ENCODE data around the gene FHIT. TPM values are rescaled to one million over a fixed set of nuclear protein-coding genes. Genes with fewer than 3 reads are reported as not detected.
A peak's percentile ranks its signal among the peaks of the same experiment; 100 is the strongest.
"Not testable (repeated sequence)": the region's sequence is repeated elsewhere in the genome, so short reads cannot be mapped to it uniquely, and the experiment has no call there.

FHIT gene
- total RNA-seq, 1 donor: 2.2 TPM

DNA sequence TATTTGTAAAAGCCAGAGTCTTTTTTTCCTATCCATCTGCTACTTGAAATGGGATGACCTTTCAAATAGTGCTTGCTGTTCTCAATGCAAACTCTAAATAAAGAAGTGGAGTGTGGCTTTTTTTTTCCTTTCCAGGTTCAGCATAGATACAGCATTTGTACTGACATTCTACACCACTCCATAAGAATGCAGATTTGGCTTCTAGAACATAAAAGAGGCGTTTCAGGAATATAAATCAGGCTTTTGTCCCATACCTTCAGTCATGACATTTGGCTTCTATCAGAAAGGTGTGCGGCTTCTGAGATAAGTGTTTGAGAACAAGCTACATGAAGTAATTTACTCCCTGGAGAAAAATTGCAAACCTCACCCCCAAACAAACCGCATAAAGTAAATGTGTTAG lies 553.1 kb downstream of the FHIT start:
- TF ChIP-seq, protein P1, sequence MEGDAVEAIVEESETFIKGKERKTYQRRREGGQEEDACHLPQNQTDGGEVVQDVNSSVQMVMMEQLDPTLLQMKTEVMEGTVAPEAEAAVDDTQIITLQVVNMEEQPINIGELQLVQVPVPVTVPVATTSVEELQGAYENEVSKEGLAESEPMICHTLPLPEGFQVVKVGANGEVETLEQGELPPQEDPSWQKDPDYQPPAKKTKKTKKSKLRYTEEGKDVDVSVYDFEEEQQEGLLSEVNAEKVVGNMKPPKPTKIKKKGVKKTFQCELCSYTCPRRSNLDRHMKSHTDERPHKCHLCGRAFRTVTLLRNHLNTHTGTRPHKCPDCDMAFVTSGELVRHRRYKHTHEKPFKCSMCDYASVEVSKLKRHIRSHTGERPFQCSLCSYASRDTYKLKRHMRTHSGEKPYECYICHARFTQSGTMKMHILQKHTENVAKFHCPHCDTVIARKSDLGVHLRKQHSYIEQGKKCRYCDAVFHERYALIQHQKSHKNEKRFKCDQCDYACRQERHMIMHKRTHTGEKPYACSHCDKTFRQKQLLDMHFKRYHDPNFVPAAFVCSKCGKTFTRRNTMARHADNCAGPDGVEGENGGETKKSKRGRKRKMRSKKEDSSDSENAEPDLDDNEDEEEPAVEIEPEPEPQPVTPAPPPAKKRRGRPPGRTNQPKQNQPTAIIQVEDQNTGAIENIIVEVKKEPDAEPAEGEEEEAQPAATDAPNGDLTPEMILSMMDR (IDR thresholded peaks at IDR 0.05; ENCODE audit: insufficient read depth, low read depth, low read length): no peak
- no peak for DNase-seq (ENCODE audit: low read depth)
- H3K4me3 ChIP-seq (ENCODE audit: low read depth, low read length): no peak overlapping the region

DNA sequence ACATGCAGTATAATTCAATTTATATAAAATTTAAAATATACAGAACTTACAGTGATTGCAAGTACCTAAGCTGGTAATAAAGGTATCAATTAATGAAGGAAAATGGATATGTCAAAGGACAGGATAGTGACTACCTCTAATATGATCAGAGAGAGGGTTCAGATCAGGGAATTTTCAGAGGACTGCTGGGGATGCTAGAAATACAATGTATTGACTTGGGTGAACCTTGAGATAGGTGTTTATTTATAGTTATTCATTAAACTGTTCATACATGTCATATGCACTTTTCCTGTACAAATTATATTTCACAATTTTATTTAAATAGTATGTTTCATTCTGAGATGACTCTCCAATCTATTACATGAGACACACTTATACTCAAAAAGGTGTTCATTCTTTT lies 554.1 kb downstream of the FHIT start:
- no peak for DNase-seq (ENCODE audit: low read depth)
- H3K4me3 ChIP-seq (ENCODE audit: low read depth, low read length): no peak overlapping the region
- TF ChIP-seq, protein P1 (IDR thresholded peaks at IDR 0.05; ENCODE audit: insufficient read depth, low read depth, low read length): no peak

DNA sequence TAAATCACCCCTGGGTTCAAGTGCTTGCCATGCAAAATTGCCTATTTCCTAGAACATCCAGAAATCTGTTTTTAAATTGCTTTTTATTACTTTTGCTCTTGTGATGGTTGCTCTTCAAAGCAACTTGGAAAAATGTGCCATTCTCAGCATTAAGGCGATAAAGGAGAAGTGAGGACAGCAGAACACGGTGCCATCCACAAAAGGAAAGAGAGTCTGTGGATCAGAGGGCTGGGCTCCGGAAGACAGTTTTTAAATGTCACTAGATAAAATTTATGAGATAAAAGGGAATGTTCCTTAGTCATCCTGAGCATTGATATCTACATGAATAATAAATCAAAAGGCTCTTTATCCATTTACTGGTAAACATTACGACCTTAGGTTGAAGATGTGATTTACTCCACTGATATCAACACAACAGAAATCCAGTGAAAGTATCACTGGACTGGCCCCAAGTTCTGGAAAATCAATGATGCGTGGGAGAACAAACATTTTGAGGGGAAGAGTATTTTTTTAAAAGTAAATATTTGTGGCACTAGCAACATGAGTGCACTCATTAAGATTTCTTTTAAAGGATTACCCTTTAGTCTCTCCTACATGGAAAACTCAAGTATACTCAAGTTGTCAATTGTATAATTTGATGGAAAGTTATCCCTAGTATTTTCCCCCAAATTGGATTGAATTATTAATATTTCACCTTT lies 554.7 kb downstream of the FHIT start:
- DNase-seq (ENCODE audit: low read depth): no peak
- TF ChIP-seq, protein P1 (IDR thresholded peaks at IDR 0.05; ENCODE audit: insufficient read depth, low read depth, low read length): no peak

DNA sequence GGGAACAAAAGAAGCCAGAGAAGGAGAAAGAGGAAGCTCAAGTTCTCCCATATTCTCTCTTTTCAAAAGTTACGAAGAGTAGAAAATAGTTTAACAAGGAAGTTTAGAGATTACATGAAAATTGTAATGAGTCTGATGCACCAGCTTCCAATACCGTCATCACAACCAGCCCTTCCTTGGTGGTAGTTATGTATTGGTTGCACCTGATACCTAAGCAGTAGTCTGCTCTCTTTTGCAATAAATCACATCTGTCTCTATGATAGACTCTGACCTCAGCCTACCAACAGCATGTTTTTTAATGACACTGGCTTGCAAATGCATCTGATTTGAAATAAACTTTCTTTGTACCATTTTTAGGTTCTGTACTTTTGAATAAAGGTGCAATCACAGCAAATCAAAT lies 575.8 kb downstream of the FHIT start:
- H3K4me3 ChIP-seq (ENCODE audit: low read depth, low read length): no peak overlapping the region
- TF ChIP-seq, protein P1 (IDR thresholded peaks at IDR 0.05; ENCODE audit: insufficient read depth, low read depth, low read length): no peak
- no peak for DNase-seq (ENCODE audit: low read depth)

More for the DNA sequence above, 554.7 kb downstream of the FHIT start:
- no peak overlapping the region for H3K4me3 ChIP-seq (ENCODE audit: low read depth, low read length)

DNA sequence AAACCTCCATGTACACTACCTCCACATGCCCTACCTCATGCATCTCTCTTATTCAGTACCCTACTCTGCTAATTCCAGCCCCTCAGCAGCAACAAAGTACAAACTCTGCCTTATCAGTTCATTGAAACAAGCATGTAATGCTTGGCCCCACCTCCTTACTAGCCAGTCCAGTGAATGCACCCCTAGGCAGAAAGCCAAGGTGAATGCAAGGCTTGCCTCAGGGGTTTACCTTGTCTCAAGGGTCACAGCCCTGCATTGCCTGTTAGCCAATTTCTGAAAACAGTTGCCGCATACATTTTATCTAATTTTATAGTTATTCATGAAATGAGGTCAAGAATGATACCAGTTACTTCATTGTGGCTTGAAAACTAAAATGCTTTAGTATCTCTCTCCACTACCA lies 576.4 kb downstream of the FHIT start:
- no peak overlapping the region for H3K4me3 ChIP-seq (ENCODE audit: low read depth, low read length)
- TF ChIP-seq, protein P1 (IDR thresholded peaks at IDR 0.05; ENCODE audit: insufficient read depth, low read depth, low read length): no peak
- no peak for DNase-seq (ENCODE audit: low read depth)

DNA sequence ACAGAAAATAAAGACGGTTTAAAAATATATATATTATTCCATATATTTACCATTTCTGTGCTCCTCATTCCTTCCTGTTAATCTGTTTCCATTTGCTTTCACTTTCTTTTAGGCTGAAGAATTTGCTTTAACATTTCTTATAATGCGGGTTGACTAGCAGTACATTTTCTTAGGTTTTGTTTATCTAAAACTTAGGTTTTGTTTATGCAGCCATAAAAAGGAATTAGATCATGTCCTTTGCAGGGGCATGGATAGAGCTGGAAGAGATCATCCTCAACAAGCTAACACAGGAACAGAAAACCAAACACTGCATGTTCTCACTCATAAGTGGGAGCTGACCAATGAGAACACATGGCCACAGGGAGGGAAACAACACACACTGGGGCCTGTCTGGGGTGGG lies 578.1 kb downstream of the FHIT start:
- TF ChIP-seq, protein P1 (IDR thresholded peaks at IDR 0.05; ENCODE audit: insufficient read depth, low read depth, low read length): no peak
- peak; percentile 24 for DNase-seq (ENCODE audit: low read depth)

DNA sequence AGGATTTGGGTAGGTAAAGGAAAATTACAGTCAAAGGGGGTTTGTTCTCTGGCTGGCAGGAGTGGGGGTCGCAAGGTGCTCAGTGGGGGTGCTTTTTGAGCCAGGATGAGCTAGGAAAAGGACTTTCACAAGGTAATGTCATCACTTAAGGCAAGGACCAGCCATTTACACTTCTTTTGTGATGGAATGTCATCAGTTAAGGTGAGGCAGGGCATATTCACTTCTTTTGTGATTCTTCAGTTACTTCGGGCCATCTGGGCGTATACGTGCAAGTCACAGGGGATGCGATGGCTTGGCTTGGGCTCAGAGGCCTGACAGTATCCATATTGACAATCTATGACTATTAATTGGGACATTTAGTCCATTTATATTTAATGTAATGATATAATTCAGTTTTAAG lies 578.9 kb downstream of the FHIT start:
- not testable (repeated sequence) for DNase-seq (ENCODE audit: low read depth); H3K4me3 ChIP-seq (ENCODE audit: low read depth, low read length)

More for the DNA sequence above, 578.1 kb downstream of the FHIT start:
- H3K4me3 ChIP-seq (ENCODE audit: low read depth, low read length): no peak overlapping the region

Measured in fibroblast of villous mesenchyme (primary cell).